Psoas muscle (tissue), 8 donors: ENCODE measurements around the gene IFNGR1. TPM values are rescaled to one million over a fixed set of nuclear protein-coding genes. Genes with fewer than 3 reads are reported as not detected.

ENCODE experiments used
- ATAC-seq, 4 donors: fragments of 200-7000 bp; cut with Tn5 transposase; one replicate each; pipeline ENCODE4 v1.9.1; 2020; ENCODE audit warnings: moderate library complexity in 3 of 4, mild to moderate bottlenecking in 2 of 4
- DNase-seq, 2 donors: peaks; one replicate each; pipeline ENCODE4 v3.0.0-alpha.2; 2020
- H3K27ac ChIP-seq: fragments of 200-600 bp; one replicate; pipeline ENCODE4 v1.8.0; 2022
- H3K27me3 ChIP-seq, 3 donors: fragments of 200-600 bp in 1 of 3; one replicate each; pipeline versions ENCODE4 v1.6.1 to v1.8.0; 2013 to 2022; ENCODE audit warnings: low read length in 2 of 3, mild to moderate bottlenecking in 2 of 3, moderate library complexity in 1 of 3; ENCODE audit not compliant: insufficient read depth in 3 of 3
- H3K36me3 ChIP-seq, 2 donors: fragments of 200-600 bp in 1 of 2; one replicate each; pipeline versions ENCODE4 v1.6.1 to v1.8.0; 2013 to 2022; ENCODE audit warnings: low read depth in 1 of 2, mild to moderate bottlenecking in 1 of 2, moderate library complexity in 1 of 2; ENCODE audit not compliant: insufficient read depth in 1 of 2
- H3K4me1 ChIP-seq: fragments of 200-600 bp; one replicate; pipeline ENCODE4 v1.8.0; 2022
- H3K4me3 ChIP-seq: fragments of 200-600 bp; one replicate; pipeline ENCODE4 v1.8.0; 2022; ENCODE audit warnings: mild to moderate bottlenecking
- H3K9me3 ChIP-seq: fragments of 200-600 bp; one replicate; pipeline ENCODE4 v1.8.0; 2022
- CTCF ChIP-seq: fragments of 200-600 bp; IDR thresholded peaks from one replicate; pipeline ENCODE4 v1.8.0; 2022; ENCODE audit warnings: antibody characterized with exemption
- WGBS, 3 donors: extraction: QIAGEN DNeasy Blood & Tissue Kit; methylation state at CpG; one replicate each; pipeline versions ENCODE4 v1.1.6 to v1.1.7; 2013; 5-methylcytosine and 5-hydroxymethylcytosine counted together
- intact Hi-C, 2 donors: fragments of 100-400 bp; cut with DNase I; formaldehyde crosslinking; loops; one replicate each; pipeline versions ENCODE4 v1.11.0 to v1.14.2; 2022
- polyA plus RNA-seq, 3 donors: library from polyadenylated mRNA; stranded (reverse); fragments of 200-250 nt; gene quantifications; one replicate each; pipeline ENCODE4 v1.2.3, GENCODE V29; 2013
- total RNA-seq, 4 donors: library from RNA; stranded (reverse); fragmentation: NEBNext Ultra II Directional in 2 of 4; extraction: Animal tissue kit (Norgen Biotek cat#: 25700) in 2 of 4; gene quantifications; one replicate each; pipeline versions ENCODE4 v1.2.1 to v1.2.4, GENCODE V29; 2021 to 2023
- donor health status: healthy with polysubstance abuse.
- donor health status: DM: no; HTN: no; CAD: no; lungs with moderate emphysema.
- donor health status: Bipolar disorder and iron deficiency.
- donor health status: healthy.
- donor health status: DM: yes; HTN: yes; CAD: no.
- donor health status: DM: no; HTN: no; CAD: no.
- donor health status: DM: no; HTN: no; CAD: no.
- donor health status: DM: yes; HTN: yes; CAD: no.

Gene IFNGR1
- total and polyA plus RNA-seq, 7 donors, result 36.9 to 122 (median 50.7) TPM

GRCh38 chr6:137171053-137171374 lies 48.2 kb downstream of the IFNGR1 start:
- Histone ChIP-seq H3K36me3 (no peaks in the 10 kb centered on the region), H3K4me3 (no peak overlapping the region), H3K4me1 (no peaks in the 10 kb centered on the region), H3K9me3 (no peaks in the 10 kb centered on the region), H3K27ac (no peak overlapping the region), H3K27me3 (no peaks in the 10 kb centered on the region)
- intact Hi-C loops, result no loop called here
- no peak for TF ChIP-seq CTCF
- DNase-seq, result no peak
- ATAC-seq, result no peak
- WGBS, 3 donors, result 63 to 94% (median 89%) methylated on average over 1 of the region's 1 CpG

GRCh38 chr6:137170266-137171052 lies 48.7 kb downstream of the IFNGR1 start:
- H3K4me3 ChIP-seq, result no peak overlapping the region
- H3K4me1 ChIP-seq, result no peaks in the 10 kb centered on the region
- H3K9me3 ChIP-seq, result no peaks in the 10 kb centered on the region
- TF ChIP-seq CTCF, result no peak
- WGBS, 3 donors, result 85 to 87% (median 85%) methylated on average over 13 of the region's 13 CpGs
- intact Hi-C loops, result no loop called here
- ATAC-seq (no peak), DNase-seq (no peak)
- H3K27me3 ChIP-seq, result no peaks in the 10 kb centered on the region
- H3K27ac ChIP-seq, result no peak overlapping the region
- H3K36me3 ChIP-seq, result no peaks in the 10 kb centered on the region

GRCh38 chr6:137167702-137168377 lies 51.3 kb downstream of the IFNGR1 start:
- no peak overlapping the region for H3K4me3 ChIP-seq
- ATAC-seq (no peak), DNase-seq (no peak)
- H3K4me1 ChIP-seq, result no peaks in the 10 kb centered on the region
- no peak overlapping the region for H3K27ac ChIP-seq
- intact Hi-C loops, result no loop called here
- H3K9me3 ChIP-seq, result no peaks in the 10 kb centered on the region
- TF ChIP-seq CTCF, result no peak
- no peaks in the 10 kb centered on the region for H3K36me3 ChIP-seq
- 82 to 94% (median 88%) methylated on average over 4 of the region's 4 CpGs for WGBS, 3 donors
- H3K27me3 ChIP-seq, result no peaks in the 10 kb centered on the region

- Histone ChIP-seq H3K27me3 (no peaks in the 10 kb centered on the region), H3K36me3 (no peaks in the 10 kb centered on the region), H3K4me3 (no peak overlapping the region), H3K9me3 (no peaks in the 10 kb centered on the region), H3K27ac (no peak overlapping the region), H3K4me1 (no peaks in the 10 kb centered on the region)
- WGBS, 3 donors, result 80 to 87% (median 81%) methylated on average over 8 of the region's 8 CpGs
- DNase-seq (no peak), ATAC-seq (no peak)
- intact Hi-C loops, result no loop called here
- no peak for TF ChIP-seq CTCF
These were observed 52.7 kb downstream of the IFNGR1 start for GRCh38 chr6:137166247-137167098.
